Retinal pigment epithelial cell (primary cell): ENCODE results near the gene CLIC1.

Experiments
- DNase-seq: peaks from one replicate; pipeline ENCODE4 v3.0.0-alpha.2; 2010; ENCODE audit warnings: low read depth
- H3K4me3 ChIP-seq: 2 replicates; pipeline ENCODE4 v1.5.1; 2011; ENCODE audit warnings: mild to moderate bottlenecking, low read length, control low read depth, moderate library complexity
- TF ChIP-seq, protein P1 (sequence below): conservative IDR thresholded peaks from 2 replicates; pipeline ENCODE4 v1.5.1; 2011; ENCODE audit warnings: low read depth, low read length, control low read depth, inconsistent platforms

CLIC1 gene

DNA sequence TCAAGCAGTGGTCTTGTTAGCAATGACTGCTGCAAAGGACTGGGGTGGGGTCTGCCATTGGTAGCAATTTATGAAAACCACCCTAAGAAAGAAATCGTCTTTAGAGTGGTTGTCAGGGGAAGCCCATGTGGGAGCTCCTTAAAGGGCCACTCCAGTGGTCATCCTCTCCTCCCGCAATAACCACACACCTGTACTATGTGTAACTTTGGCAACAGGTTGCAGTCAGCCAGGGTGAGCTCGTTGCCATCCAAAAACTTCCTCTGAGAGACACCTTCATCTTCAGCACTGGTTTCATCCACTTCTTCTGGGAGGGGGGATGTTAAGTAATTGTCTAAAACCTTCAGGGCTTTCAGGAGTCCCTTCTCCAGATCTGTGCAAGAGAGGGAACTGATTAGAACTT, 4.3 kb downstream of the CLIC1 start:
- DNase-seq = no peak
- TF ChIP-seq, protein P1, sequence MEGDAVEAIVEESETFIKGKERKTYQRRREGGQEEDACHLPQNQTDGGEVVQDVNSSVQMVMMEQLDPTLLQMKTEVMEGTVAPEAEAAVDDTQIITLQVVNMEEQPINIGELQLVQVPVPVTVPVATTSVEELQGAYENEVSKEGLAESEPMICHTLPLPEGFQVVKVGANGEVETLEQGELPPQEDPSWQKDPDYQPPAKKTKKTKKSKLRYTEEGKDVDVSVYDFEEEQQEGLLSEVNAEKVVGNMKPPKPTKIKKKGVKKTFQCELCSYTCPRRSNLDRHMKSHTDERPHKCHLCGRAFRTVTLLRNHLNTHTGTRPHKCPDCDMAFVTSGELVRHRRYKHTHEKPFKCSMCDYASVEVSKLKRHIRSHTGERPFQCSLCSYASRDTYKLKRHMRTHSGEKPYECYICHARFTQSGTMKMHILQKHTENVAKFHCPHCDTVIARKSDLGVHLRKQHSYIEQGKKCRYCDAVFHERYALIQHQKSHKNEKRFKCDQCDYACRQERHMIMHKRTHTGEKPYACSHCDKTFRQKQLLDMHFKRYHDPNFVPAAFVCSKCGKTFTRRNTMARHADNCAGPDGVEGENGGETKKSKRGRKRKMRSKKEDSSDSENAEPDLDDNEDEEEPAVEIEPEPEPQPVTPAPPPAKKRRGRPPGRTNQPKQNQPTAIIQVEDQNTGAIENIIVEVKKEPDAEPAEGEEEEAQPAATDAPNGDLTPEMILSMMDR = no peak
- H3K4me3 ChIP-seq = no peak overlapping the region

DNA sequence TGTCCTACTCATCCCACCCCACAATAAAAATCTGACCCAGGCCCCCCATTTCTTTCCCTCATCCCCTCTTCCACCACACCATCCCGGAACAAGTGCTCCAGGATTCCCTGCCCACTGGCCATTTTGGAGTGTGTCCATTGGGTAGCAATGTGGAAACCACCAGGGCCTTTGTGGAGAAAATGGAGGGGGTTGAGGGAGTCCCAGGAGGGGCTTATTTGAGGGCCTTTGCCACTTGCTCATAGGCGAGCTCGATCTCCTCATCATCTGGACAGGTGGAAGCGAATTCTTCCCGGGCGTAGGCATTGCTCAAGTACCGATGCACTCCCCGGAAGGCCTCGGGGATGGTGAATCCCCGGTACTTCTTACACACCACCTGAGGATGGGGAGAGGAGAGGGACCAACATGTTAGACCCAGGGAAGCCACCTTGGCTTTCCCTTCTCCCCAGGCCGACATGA, 5.7 kb downstream of the CLIC1 start:
- DNase-seq = no peak
- TF ChIP-seq, protein P1 = no peak
- peak overlapping the region; percentile 72 for H3K4me3 ChIP-seq

DNA sequence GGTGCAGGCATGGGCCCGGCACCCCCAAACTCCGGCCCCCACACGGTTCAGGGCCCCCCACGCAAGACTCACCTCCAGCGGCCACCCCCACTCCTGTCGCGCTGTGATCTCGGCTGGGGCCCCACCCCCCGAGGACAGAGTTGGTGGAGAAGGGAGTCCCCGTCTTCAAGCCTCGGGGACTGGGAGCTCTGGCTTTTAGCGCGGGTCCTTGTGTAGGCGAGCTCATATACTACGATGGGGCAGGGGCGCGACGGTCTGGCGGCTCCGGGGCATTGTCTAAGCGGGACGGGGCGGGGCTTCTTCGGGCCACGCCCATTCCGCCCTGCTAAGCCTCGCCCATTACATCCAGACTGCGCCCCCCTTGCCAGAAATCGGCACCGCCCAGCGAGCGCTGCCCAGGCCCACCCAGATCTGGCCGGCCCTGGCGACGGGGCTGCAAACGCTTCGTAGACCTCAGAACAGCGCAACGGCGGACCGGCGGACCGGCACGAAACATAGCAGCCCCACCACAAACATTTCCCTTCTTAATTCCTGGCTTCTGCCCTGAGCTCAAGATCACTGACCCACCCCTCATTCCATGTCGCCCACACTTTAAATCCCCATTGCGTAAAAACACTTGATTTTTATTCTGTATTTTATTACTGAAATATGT, 6.2 kb downstream of the CLIC1 start:
- no peak for DNase-seq
- H3K4me3 ChIP-seq = peak overlapping the region; percentile 72
- TF ChIP-seq, protein P1 = no peak

DNA sequence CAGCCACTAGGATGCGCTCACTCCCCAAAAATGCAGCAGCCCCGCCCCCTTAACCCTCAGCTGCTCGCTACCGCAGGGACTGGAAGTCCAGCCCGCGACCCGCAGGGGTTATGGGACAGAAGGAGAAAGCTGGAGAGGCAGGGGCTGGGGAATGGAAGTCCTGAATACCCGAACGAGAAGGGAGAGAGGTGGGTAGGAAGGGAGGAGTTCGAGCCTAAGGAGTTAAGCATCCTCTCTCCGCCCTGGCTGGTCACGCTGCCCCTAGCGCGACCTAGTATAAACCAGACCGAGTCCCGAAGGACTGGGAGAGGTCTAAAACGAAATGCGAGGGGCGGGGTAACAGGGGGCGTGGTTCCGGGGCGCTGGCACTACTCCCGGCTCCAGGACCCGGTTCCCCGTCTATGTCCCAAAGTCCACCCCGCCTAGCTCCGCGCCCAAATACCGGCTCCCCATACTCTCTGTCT, 6.8 kb downstream of the CLIC1 start:
- TF ChIP-seq, protein P1 = no peak
- H3K4me3 ChIP-seq = peak overlapping the region; percentile 72
- DNase-seq = no peak

DNA sequence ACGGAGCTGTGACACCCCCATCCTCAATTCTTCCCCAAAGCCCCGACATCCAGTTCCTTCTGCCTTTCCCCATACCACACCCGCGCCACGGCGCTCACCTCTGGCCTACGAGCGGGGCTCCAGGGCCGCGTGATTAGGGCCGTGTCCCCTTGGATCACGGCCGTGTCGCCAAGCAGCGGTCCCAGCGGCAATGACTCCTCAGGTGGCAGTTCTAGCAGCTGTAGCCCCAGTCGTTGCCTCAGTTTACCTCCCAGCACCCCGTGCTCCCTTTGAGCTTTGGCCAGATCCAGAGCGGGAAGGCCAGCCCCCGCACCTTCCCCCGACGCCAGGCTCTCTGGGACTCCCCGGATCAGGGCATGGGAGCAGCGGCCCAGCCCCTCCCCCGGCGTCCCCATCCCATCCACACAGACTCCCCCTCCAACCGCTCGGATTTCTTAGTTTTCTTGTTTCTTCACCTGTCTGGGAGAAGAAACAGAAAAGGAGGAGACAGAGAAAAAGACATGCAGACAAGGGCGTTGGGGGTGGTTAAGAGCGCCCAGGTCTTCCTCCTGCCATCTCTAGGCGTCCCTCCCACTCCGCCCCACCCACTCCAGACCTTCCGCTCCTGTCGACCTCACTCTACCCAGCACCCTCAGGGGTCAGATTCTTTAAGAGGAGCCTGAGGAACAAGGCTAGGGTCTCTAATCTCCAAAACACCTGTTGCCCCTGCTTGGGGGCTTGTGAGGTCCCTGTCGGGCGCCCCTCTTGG, 7.4 kb downstream of the CLIC1 start, which contains the start of gene DDAH2:
Gene DDAH2 (minus strand): TSS at position 533 of the 748 bp plus-strand sequence. CDS start 138 bp downstream, at position 395.
- DNase-seq = no peak
- H3K4me3 ChIP-seq = peak within 1 kb of the TSS; percentile 72
- TF ChIP-seq, protein P1 = peak; percentile 57

DNA sequence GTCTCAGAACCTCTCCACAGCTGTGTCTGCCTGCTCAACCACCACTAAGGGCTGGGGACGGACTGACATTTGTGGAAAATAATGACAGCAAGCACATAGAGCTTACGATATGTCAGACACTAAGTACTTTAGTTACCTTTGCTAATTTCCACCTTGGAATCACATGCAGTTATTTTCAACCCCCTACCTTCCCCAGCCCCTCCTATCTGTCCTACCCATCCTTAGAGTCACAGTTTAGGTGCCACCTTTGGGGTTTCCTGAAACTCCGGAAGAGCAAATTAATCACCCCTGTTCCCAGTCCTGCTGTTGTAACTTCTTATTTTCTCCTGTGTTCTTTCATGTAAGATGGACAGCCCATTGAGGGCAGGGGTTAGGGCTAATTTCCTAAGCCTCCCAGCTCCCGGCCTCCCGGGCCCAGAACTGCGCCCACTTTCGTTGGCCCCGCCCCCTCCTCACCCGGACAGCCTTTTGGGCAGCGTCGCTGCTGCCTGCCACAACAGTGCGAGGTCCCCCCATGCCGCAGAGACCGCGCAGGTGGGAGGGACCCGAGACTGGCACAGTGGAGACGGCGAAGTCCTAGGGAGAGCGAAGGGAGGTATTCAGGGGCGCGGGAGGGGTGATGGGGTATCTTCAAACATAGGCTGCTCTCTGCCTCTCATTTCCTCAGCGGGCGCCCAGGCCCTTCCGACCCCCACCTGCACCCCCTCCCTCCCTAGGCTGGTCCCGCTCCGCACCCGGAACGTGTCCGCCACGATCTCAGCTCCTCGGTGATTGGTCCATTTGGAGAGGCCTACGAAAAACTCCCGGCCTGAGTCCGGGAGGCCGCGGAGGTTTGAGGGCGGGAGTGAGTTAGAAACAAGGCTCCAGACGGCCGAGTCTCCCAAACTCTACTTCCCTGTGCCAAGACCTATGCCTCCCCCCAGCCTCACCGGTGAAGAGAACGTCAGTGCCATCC, 8.3 kb downstream of the CLIC1 start:
- H3K4me3 ChIP-seq = peak overlapping the region; percentile 72

More for the DNA sequence above, 8.3 kb downstream of the CLIC1 start:
- TF ChIP-seq, protein P1 = no peak
- no peak for DNase-seq
